NCI-H1048 (cell line): ENCODE results near the gene ANO4.
"Not testable (repeated sequence)": the region's sequence is repeated elsewhere in the genome, so short reads cannot be mapped to it uniquely, and the experiment has no call there.

ENCODE experiments used
- DNase-seq: peaks from one replicate; lab custom pipeline; 2025; lab: John Stamatoyannopoulos, UW

Gene ANO4

DNA sequence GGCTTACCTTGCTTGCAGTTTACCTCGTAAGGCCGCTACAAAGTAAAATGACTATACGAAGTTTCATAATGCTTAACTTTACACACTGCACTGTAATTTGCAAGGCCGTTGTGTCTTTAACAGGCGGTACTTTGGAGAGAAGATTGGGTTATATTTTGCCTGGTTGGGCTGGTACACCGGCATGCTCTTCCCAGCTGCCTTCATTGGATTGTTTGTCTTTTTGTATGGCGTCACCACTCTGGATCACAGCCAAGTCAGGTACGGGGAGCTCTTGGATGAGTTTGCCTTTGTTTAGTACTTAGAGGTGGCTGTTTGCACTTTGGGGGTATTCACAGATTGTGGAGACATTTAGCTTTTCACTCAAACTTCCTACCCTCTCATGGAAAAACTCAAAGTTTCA is 247.6 kb downstream of the ANO4 start:
- no peak for DNase-seq

DNA sequence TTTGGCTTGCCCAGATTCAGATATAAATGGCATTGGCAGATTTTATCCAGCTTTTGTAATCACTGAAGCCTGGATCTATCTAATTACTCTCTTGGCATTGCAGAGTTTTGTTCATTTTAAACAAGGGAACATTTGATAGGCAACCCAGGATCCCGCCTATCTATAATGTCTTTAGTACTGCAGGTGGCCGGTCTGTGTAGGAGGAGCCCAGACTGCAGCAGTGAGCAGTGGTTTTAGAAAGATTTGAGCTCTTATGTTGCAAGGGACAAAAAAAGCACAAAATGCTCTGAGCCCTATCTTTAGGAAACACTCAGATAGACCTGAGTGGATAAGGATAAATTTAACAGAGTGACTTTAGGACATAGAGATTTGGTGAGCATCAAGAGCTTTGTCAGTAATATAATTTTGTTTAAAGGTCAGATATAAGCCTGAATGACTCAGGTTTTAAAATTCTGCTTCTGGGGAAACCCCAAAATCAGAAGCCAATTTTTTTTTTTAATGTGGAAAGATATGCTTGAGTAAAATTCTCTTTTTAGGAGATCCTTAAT is 250.0 kb downstream of the ANO4 start:
- no peak for DNase-seq

DNA sequence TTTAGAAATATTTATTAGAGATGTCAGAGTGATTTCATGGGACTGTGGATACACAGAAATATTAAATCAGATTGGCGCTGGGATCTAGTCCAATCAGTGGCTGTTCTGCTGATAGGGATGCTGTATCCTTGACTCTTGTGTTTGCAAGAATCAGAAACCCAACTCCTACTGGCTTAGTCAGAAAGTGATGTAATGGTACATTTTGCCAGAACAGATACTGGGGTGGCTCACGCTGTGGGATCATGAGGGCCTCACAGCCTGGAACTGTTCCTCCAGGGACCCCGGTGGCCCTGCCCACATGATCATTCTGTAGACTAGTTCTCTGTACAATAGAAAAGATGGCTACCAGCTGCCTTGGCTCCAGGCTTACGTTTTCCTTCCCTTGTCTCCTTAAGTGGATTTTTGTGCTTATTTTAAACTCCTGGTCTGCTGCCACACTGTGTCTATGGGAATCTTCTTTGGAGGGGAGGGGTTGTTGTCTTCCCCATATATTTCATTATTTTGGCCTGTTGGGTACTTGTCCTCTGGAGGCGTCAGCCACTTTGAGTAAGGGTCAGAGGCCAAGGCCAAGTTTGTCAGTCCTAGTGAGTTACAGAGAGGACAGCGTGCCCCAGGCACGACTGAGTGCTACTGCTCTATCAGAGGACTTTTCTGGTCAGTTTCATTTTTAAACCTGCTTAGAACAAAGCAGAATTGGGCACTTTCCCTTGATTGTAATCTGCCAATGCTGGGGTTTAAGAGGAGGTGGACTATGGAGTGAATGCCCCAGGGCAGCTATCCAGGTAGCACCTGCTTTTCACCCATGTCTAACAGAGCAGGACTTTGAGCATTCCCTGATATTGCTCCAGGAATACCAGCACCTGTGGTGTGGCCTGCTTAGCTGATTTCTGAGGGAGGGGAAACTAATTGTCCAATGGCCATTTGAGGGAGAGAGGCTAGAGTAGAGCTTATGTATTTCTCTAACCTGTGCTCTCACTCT is 251.2 kb downstream of the ANO4 start:
- DNase-seq = no peak

DNA sequence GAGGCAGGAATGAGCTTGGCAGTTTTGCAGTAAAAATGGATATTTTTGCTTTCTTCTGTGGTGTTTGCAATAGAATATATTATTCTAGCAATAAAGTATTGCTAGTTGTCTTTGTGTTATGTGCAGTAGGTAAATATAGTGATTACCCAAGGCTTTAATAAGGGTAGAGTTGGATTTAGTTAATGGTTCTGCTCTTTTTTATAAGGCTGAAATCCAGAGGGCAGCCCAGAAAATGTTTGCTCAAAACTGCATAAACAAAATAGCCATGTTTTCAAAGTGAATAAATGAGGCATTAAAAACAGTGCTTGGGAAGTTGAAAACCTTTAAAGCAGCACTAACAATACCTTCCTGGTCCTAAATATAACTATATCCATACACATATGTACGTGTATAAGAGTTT is 253.1 kb downstream of the ANO4 start:
- DNase-seq = no peak

DNA sequence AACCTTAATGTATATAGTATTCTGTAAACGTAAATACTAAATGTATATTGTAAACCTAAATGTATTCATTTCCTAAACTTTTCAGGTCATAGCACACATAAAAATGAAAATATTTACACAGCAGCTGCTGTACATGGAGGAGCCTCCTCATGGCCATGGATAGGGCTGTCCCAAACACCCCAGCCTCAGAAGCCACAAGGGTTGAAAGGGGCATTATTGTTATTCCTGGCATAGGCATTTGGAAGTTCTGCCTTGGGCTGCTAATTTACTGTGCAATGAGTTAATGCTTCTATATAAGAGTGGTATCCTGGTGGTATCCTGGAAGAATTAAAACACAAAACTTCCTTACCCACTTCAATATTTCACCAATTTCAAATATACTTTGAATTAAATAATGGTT is 256.1 kb downstream of the ANO4 start:
- DNase-seq = no peak

DNA sequence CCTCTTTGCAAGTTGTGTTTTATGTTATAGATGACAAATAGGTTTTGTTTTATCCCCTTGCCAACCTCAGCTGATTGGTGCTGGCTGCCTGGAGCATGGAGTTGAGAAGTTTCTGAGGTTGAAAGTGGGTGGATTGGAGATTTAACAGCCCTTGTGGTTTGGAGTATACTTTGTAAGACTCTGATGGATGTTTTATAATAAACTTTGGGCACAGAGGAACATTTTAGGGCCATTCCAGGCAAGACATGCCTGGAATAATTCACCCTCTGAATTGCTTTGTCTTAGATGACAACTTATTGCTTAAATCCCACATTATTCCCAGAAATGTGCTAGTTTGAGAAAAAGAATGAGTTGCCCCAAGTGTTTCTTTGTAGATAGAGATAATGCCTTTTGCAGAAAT is 256.6 kb downstream of the ANO4 start:
- DNase-seq = no peak

DNA sequence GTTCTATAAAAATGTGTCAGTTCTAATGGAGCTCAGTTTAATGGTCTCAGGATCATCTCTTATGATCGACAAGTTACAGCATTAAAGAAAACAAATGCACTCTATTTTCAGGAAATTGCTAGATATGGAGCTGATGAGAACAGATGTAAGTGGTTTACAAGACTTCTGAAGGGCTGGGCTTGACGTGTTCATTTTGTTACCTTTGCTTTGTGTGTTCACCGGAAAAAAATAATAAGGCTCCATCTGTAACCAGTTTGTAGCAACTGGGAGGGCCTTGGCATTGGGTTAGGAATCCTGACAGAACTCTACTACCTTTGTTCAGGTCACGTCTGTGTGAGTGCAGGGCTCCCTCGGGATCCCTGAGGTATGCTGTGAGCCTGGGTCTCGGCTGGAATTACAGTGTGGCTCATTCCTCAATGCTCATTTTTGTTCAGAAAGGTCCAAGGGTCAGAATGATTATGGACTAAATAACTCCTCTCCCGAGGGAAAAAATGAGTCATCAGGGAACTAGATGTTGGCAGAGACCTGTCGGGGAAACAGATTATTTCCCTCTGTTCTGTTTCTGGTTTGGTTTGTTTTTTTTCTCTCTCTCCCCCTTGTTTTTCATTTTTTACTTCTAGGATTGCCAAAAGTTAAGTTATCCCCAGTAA is 257.4 kb downstream of the ANO4 start:
- no peak for DNase-seq

DNA sequence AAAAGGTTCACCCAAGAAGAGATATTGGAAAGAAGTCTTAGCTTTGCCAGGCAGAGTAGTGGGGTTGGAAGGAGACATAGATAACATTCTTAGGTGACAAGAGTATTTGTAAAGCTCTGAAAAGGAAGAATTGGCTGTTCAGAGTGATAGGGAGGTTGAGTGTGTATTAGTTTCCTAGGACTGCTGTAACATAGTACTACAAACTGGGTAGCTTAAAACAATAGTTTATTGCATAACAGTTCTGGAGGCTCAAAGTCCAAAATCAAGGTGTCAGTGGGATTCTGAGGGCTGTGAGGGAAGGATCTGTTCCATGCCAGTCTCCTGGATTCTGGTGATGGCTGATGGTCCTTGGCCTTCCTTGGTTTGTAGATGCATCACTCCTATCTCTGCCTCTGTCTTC is 258.6 kb downstream of the ANO4 start:
- no peak for DNase-seq

DNA sequence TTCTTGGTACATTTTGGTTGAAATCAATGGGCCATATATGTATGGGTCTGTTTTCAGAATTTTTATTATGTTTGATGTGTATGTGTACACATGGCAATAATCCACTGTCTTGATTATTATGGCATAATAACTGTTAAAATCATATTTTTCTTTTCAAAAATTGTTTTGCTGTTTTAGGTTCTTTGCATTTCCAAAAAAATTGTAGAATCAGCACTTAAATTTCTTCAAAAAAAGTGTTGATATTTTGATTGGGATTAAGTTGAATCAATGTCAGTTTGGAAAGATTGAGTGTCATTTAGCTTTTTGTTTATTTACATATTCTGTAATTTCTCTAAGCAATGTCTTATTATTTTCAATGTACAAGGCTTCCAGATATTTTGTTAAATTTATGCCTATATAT is 261.4 kb downstream of the ANO4 start:
- no peak for DNase-seq

DNA sequence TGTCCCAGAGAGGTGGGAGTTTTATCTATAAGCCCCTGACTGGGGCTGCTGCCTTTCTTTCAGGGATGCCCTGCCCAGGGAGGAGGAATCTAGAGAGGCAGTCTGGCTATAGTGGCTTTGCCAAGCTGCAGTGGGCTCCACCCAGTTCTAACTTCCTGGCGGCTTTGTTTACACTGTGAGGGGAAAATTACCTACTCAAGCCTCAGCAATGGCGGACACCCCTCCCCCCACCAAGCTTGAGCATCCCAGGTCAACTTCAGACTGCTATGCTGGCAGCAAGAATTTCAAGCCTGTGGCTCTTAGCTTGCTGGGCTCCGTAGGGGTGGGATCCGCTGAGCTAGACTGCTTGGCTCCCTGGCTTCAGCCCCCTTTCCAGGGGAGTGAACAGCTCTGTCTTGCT is 267.9 kb downstream of the ANO4 start:
- DNase-seq = not testable (repeated sequence)

DNA sequence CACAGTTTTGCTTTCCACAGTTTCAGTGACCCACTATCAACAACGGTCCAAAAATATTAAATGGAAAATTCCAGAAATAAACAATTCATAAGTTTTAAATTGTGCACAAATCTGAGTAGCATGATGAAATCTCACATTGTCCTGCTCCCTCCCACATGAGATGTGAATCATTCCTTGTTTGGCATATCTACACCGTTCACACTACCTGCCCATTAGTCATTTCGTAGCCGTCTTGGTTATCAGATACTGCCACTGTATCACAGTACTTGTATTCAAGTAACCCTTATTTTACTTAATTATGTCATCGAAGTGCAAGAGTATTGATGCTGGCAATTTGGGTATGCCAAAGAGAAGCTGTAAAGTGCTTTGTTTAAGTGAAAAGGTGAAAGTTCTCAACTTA is 270.1 kb downstream of the ANO4 start:
- DNase-seq = no peak

DNA sequence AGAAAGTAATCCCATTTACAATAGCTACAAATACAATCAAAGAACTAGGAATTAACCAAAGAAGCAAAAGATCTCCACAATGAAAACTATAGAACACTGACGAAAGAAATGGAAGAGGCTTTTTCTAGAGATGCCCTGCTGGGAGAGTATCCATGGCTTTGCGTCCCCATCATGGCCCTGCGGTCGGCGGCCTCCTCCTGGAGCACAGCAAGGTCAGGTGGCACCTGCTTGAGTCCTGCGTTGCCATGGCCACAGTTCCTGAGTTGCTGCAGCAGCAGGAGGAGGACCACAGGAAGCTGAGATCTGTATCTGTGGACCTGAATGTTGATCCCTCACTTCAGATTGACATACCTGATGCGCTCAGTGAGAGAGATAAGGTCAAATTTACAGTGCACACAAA is 271.9 kb downstream of the ANO4 start:
- DNase-seq = no peak

DNA sequence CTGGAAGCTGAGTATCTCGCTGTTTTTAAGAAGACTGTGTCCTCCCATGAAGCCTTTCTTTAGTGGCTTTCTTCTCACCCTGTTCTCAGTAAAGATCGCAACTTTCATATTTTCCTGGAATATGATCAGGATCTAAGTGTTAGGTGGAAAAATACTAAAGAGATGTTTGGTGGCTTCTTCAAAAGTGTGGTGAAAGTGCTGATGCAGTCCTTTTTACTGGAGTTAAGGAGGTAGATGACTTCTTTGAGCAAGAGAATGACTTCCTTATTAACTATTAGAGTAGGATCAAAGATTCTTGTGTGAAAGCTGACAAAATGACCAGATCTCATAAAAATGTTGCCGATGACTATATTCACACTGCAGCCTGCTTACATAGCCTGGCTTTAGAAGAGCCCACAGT is 273.8 kb downstream of the ANO4 start:
- DNase-seq = no peak

DNA sequence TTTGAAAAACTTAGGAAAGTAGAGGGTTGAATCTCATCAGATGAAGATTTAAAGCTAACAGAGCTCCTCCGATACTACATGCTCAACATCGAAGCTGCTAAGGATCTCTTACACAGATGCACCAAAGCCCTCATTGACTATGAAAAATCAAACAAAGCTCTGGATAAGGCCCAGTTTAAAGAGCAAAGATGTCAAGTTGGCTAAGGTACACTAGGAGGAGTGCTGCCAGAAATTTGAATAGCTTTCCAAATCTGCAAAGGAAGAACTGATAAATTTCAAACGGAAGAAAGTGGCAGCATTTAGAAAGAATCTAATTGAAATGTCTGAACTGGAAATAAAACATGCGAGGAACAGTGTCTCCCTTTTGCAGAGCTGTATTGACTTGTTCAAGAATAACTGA is 274.3 kb downstream of the ANO4 start:
- no peak for DNase-seq

DNA sequence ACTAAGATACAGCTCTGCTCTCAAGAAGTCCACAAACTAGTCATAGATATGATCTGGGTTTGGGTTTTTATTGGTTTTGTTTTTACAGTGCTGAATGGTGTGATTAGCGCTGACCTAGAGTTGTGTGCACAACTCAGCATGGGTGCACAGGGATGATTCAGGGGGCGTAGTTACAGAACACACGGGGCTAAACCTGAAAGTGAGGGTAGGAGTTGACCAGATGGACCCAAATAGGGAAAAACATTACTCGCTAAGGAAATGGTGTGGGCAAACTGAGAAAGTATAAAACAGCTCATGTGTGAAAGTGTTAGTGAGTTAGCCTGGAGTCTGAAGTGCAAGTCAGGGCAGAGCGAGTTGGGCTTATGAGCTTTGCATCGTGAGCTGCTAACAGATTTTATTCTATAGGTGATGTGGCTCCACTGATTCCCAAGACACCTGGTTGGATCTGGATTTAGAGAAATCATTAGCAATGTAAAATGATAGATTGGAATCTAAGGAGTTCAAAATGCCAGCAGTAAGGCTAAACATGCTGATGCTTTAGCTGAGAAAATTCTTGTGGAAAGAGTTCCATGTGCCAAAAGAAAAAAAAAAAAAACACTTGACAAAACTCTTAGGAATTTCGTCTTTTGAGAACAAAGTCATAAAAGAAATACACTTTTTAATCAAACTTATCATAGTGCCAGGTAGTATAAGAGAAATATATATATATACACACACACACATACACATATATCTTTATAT is 280.5 kb downstream of the ANO4 start:
- no peak for DNase-seq

DNA sequence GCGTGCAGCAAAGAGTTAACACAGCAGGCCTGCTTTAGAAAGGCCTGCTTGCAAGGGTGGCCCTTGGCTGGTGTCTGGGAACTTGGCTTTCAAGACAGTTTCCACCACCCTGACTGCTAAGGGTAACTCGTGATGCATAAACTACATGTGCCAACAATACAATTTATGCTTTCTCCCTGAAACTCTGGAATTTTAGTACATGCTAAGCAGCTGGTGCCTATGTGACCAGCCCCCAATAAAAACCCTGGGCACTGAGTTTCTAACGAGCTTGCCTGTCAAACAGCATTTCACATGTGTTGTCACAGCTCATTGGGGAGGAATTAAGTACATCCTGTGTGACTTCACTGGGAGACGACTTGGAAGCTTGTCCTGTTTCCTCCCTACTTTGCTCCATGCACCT is 282.3 kb downstream of the ANO4 start:
- no peak for DNase-seq

DNA sequence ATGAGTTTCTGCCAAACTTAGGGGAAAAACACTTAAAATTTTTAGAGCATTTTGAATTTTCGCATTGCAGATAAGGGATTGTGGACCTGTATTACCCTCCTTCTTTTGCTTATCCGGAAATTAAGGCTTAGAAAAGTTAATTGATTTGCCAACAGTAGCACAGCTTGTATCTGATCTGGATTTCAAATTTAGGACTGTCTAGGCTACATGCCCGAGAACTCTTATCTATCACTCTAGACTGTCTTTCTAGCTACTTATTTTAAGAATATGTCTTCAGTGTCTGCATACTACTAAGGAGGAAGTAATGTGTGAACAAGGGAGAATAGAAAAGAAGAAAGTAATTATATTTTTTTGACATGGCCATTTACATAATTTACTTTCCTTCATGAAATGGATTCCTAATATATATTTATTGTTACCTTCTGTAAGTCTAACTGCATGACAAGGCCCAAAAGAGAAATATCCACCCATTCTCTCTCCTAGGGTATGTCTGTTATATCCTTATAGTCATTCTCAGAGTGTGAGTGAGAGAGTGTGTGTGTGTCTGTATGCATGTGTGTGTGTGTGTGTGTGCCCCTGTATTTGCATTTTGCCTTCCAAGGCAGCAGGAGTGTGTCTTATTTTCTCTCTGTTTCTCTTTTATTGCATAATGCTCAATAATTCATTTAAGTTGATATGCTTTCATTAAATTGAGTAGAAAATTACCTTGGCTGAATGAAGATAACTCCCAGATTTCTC is 283.4 kb downstream of the ANO4 start:
- no peak for DNase-seq

DNA sequence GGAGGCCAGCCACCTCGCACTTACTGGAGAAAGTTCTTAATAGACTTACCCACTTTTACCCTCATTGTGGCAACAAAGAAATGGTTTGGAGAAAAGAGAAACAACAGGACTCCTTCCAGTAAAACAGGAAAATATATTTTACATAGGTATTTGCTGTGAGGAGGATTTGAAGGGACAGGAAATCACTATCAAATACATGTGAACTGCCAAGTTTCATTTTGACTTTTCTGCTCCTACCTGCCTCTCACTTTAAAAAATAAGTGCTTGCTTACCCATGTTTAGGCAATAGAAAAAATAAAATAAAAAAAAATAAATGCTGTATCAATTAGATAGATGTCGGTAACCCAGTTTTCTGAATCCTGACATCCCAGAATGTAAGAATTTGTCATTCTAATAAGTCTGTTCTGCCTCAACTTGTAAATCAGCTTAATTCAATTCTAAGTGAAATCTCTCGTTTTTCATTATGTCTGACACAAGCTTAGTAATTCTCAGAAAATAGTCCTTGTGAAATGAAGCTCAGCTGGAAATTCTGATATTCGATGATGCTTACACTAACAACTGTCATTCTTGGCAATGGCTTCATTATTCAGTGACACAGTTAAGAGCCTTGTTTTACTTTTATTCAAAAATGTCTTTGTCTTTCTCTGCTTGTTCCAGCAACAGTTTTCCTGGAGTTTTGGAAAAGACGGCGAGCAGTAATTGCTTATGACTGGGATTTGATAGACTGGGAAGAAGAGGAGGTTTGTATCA is 284.1 kb downstream of the ANO4 start:
- no peak for DNase-seq

DNA sequence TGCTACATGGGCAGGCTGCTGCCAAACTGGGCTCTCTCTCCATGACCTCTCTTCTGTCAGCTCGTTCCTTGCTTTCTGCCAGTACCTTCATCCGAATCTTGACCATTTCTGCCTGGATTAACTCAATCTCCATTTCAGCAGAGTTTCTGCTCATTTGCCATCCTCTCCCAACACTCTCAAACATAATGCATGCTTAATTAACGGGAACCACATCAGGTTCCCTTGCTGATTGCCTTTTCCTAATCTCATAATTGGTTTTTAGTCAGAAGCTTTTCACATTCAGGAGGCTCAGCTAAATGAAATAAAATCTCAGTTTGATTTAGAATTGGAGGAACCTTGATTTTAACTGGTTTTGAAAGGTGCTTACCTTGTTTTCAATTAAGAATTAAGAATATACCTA is 288.1 kb downstream of the ANO4 start:
- DNase-seq = no peak

DNA sequence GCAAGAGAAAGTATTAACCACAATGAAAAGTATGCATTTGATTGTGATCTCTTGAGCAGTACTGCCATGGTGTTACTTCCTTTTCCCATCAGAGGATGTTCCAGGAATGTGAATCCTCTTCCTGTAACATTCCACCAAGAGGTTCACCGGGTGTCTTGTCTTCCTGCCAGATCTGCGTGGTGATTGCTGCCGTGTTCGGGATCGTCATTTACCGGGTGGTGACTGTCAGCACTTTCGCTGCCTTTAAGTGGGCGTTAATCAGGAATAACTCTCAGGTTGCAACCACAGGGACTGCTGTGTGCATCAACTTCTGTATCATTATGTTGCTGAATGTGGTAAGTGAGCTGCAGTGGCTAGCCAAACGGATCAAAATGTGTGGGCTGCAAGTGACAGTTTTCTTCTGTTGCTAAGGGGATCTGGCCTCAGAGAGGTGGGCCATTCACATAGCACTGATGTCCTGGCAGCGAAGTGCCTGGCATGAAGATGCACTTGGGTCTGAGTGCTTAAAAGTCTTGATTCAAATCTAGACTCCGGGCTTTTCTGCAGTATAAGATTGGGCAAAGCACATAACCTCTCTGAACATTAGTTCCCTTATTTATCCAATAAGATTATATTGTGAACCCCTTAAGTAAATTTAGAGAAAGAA is 292.0 kb downstream of the ANO4 start:
- DNase-seq = no peak

DNA sequence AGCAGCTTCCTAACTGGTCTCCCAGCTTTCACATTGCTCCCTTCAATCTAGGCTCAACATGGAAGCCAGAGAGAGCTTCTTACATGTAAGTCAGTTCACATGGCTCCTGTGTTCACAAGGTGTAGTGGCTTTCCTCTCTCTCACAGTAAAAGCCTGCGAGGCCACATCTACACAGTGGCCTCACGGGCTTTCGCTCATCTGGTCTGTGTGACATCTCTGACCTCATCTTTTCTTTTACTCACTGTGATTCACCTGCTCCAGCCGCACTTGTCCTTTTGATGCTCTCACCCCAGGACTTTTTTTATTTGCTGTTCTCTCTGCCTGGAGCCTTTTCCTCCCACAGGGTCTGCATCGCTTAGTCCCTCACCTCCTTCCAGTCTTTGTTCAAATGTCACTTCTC is 293.3 kb downstream of the ANO4 start:
- no peak for DNase-seq
